GM23338 (cell line): ENCODE data around the gene IFNA17.

Experiments
- CREB1 ChIP-seq: fragments of 250-450 bp; sonication (Bioruptor Pico); IDR thresholded peaks from 2 replicates; pipeline ENCODE4 v1.5.0; 2020; ENCODE audit warnings: low read depth, mild to moderate bottlenecking, moderate library complexity
- CTCF ChIP-seq, 2 experiments: fragments of 200-600 bp in 1 of 2; sonication (generic) in 1 of 2; conservative IDR thresholded peaks; 2 replicates each; pipeline versions ENCODE4 v1.5.1 to v1.6.1; 2016 to 2017; ENCODE audit warnings: antibody characterized with exemption in 2 of 2, low read depth in 2 of 2, mild to moderate bottlenecking in 2 of 2, moderate library complexity in 1 of 2
- EZH2 ChIP-seq: fragments of 200-600 bp; sonication (generic); IDR thresholded peaks from one replicate; pipeline ENCODE4 v1.8.0; 2017; ENCODE audit warnings: antibody characterized with exemption, mild to moderate bottlenecking, low read depth; ENCODE audit not compliant: unreplicated experiment
- EZH2phosphoT487 ChIP-seq: fragments of 200-600 bp; sonication (generic); IDR thresholded peaks from one replicate; pipeline ENCODE4 v1.8.1; 2018; ENCODE audit warnings: antibody characterized with exemption; ENCODE audit not compliant: unreplicated experiment
- POLR2AphosphoS5 ChIP-seq: IDR thresholded peaks from 2 replicates; pipeline ENCODE4 v1.6.1; 2016; ENCODE audit warnings: antibody characterized with exemption, low read depth
- ZNF331 ChIP-seq: fragments of 250-450 bp; sonication (Bioruptor Pico); IDR thresholded peaks from 2 replicates; pipeline ENCODE4 v1.5.0; 2020; ENCODE audit warnings: low read depth, mild to moderate bottlenecking, moderate library complexity
- TF ChIP-seq, protein P1 (sequence below): IDR thresholded peaks from one replicate; pipeline ENCODE4 v1.6.1; 2018; ENCODE audit warnings: antibody characterized with exemption; ENCODE audit not compliant: unreplicated experiment

- TF ChIP-seq CTCF (conservative IDR thresholded peaks at IDR 0.05; ENCODE audit: low read depth in 2 of 2) (no peak), EZH2phosphoT487 (no peak), EZH2 (no peak), POLR2AphosphoS5 (no peak), CREB1 (no peak), ZNF331 (CRISPR knock-in tag) (no peak)
- TF ChIP-seq, protein P1, sequence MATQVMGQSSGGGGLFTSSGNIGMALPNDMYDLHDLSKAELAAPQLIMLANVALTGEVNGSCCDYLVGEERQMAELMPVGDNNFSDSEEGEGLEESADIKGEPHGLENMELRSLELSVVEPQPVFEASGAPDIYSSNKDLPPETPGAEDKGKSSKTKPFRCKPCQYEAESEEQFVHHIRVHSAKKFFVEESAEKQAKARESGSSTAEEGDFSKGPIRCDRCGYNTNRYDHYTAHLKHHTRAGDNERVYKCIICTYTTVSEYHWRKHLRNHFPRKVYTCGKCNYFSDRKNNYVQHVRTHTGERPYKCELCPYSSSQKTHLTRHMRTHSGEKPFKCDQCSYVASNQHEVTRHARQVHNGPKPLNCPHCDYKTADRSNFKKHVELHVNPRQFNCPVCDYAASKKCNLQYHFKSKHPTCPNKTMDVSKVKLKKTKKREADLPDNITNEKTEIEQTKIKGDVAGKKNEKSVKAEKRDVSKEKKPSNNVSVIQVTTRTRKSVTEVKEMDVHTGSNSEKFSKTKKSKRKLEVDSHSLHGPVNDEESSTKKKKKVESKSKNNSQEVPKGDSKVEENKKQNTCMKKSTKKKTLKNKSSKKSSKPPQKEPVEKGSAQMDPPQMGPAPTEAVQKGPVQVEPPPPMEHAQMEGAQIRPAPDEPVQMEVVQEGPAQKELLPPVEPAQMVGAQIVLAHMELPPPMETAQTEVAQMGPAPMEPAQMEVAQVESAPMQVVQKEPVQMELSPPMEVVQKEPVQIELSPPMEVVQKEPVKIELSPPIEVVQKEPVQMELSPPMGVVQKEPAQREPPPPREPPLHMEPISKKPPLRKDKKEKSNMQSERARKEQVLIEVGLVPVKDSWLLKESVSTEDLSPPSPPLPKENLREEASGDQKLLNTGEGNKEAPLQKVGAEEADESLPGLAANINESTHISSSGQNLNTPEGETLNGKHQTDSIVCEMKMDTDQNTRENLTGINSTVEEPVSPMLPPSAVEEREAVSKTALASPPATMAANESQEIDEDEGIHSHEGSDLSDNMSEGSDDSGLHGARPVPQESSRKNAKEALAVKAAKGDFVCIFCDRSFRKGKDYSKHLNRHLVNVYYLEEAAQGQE, result no peak
Observed at GRCh38 chr9:21210311-21210710, 17.7 kb downstream of the IFNA17 start.
